Measurements from ENCODE around the gene FRMPD2. TPM values are rescaled to one million over a fixed set of nuclear protein-coding genes. Genes with fewer than 3 reads are reported as not detected.

FRMPD2 gene
- total and polyA plus RNA-seq, 2 of the 4 experiments (the other 2 are of a cell fraction), result 0.18 TPM; not detected in 1

DNA sequence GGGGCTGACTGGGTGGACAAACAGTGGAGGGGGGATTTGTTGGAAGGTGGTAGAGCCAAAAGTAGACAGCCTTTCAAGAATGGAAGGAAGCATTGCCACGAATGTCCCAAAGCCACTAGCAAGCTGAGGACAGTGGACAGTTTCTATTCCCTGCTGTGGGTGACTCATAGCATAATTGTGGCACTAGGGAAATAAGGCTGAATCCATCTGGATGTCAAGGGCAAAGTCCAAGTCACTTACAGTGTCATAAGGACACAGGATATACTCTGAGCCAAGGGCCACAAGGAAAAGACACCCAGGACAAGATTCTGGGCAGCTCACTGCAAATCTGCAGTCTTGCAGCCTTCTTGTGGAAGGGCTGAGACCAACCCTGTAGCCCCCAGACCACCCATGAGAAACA lies 79.7 kb downstream of the FRMPD2 start:
- H3K18ac ChIP-seq (ENCODE audit: low read depth, low read length), result no peak overlapping the region
- H4K5ac ChIP-seq (ENCODE audit: low read depth, low read length), result no peak overlapping the region
- no peak overlapping the region for H3K14ac ChIP-seq (replicated peaks; ENCODE audit: low read depth, low read length)
- WGBS, 2 experiments (ENCODE audit: extremely low coverage in 2 of 2, insufficient read length in 1 of 2), result 33% methylated on average over 1 of the region's 1 CpG; no CpG with 5 or more reads in 1 of the 2 experiments
- intact Hi-C loops (cut with micrococcal nuclease), result no loop called here
- POLR2A ChIA-PET (ENCODE audit: unreplicated experiment), result no interaction called here
- H4K8ac ChIP-seq (ENCODE audit: low read depth in 2 of 2, low read length in 2 of 2), result no peak overlapping the region
- H3K79me1 ChIP-seq (ENCODE audit: low read depth in 1 of 2, low read length in 2 of 2), result no peaks in the 10 kb centered on the region
- H3K4me1 ChIP-seq (ENCODE audit: control insufficient read depth, insufficient read depth, low read length), result no peaks in the 10 kb centered on the region
- no peak for TF ChIP-seq RFX5 (IDR thresholded peaks at IDR 0.05; ENCODE audit: low read depth, low read length)
- TF ChIP-seq CHD1 (IDR thresholded peaks at IDR 0.05; ENCODE audit: low read depth, low read length), result no peak
- TF ChIP-seq, protein P1, sequence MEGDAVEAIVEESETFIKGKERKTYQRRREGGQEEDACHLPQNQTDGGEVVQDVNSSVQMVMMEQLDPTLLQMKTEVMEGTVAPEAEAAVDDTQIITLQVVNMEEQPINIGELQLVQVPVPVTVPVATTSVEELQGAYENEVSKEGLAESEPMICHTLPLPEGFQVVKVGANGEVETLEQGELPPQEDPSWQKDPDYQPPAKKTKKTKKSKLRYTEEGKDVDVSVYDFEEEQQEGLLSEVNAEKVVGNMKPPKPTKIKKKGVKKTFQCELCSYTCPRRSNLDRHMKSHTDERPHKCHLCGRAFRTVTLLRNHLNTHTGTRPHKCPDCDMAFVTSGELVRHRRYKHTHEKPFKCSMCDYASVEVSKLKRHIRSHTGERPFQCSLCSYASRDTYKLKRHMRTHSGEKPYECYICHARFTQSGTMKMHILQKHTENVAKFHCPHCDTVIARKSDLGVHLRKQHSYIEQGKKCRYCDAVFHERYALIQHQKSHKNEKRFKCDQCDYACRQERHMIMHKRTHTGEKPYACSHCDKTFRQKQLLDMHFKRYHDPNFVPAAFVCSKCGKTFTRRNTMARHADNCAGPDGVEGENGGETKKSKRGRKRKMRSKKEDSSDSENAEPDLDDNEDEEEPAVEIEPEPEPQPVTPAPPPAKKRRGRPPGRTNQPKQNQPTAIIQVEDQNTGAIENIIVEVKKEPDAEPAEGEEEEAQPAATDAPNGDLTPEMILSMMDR (conservative IDR thresholded peaks at IDR 0.05; ENCODE audit: low read depth, low read length), result no peak
- no peak for TF ChIP-seq BHLHE40 (IDR thresholded peaks at IDR 0.05; ENCODE audit: low read depth, low read length)
- no peak for TF ChIP-seq FOS (IDR thresholded peaks at IDR 0.05; ENCODE audit: low read depth, low read length)
- TF ChIP-seq POLR2A (IDR thresholded peaks at IDR 0.05; ENCODE audit: low read depth, low read length), result no peak
- TF ChIP-seq SMC3 (IDR thresholded peaks at IDR 0.05; ENCODE audit: low read depth, low read length), result no peak
- no peak for TF ChIP-seq RAD21 (IDR thresholded peaks at IDR 0.05; ENCODE audit: low read length)
- no peak for TF ChIP-seq NFE2L2 (IDR thresholded peaks at IDR 0.05; ENCODE audit: low read depth, low read length)
- TF ChIP-seq MAZ (IDR thresholded peaks at IDR 0.05; ENCODE audit: borderline replicate concordance, low read depth, low read length), result no peak
- TF ChIP-seq MAFK (IDR thresholded peaks at IDR 0.05; ENCODE audit: low read depth, low read length), result no peak
- TF ChIP-seq RCOR1 (IDR thresholded peaks at IDR 0.05; ENCODE audit: insufficient replicate concordance, low read length), result no peak
- no peak for TF ChIP-seq ELK1 (IDR thresholded peaks at IDR 0.05; ENCODE audit: borderline replicate concordance, low read depth, low read length)
- TF ChIP-seq CEBPB (IDR thresholded peaks at IDR 0.05; ENCODE audit: low read depth, low read length), result no peak
- no peak for TF ChIP-seq MXI1 (IDR thresholded peaks at IDR 0.05; ENCODE audit: borderline replicate concordance, low read depth, low read length)
- TF ChIP-seq, protein P2, sequence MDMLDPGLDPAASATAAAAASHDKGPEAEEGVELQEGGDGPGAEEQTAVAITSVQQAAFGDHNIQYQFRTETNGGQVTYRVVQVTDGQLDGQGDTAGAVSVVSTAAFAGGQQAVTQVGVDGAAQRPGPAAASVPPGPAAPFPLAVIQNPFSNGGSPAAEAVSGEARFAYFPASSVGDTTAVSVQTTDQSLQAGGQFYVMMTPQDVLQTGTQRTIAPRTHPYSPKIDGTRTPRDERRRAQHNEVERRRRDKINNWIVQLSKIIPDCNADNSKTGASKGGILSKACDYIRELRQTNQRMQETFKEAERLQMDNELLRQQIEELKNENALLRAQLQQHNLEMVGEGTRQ (IDR thresholded peaks at IDR 0.05; ENCODE audit: low read depth, low read length), result no peak
- CTCF ChIA-PET, result no interaction called here
- ATAC-seq (ENCODE audit: low read depth) (no peak), DNase-seq (no peak)
- H3K27ac ChIP-seq (ENCODE audit: insufficient read depth, low read length), result no peak overlapping the region
- no peak overlapping the region for H3K4me3 ChIP-seq (ENCODE audit: insufficient read depth, low read depth, low read length)
- no peaks in the 10 kb centered on the region for H3K9me3 ChIP-seq (ENCODE audit: control insufficient read depth, insufficient read depth, low read length)
- H2BK15ac ChIP-seq (ENCODE audit: low read depth, low read length), result no peak overlapping the region
- H2BK120ac ChIP-seq (ENCODE audit: low read depth, low read length), result no peak overlapping the region
- H4K91ac ChIP-seq (ENCODE audit: insufficient read depth, low read depth, low read length), result no peak overlapping the region
- in situ Hi-C loops (cut with MboI; ENCODE audit: low sequenced_read_pairs), result no loop called here
- no peak overlapping the region for H2BK5ac ChIP-seq (ENCODE audit: low read depth, low read length, poor library complexity, severe bottlenecking)
- no peaks in the 10 kb centered on the region for H3K9me1 ChIP-seq (ENCODE audit: insufficient read depth, low read length)
- H3K4ac ChIP-seq (ENCODE audit: low read depth, low read length), result no peak overlapping the region
- H3K36me3 ChIP-seq (ENCODE audit: control insufficient read depth, insufficient read depth, low read length), result no peaks in the 10 kb centered on the region
- no peak overlapping the region for H2AFZ ChIP-seq (replicated peaks; ENCODE audit: low read length, poor library complexity)
- H3K27me3 ChIP-seq (ENCODE audit: control insufficient read depth, insufficient read depth, low read length), result peaks cover 15% of the 10 kb centered on the region
- BruUV-seq (replicated peaks), result no TSS peak
- H3K23ac ChIP-seq (ENCODE audit: low read depth, low read length), result no peak overlapping the region
- dilution Hi-C loops (cut with HindIII; ENCODE audit: low sequenced_read_pairs, unreplicated experiment), result no loop called here
- H4K20me1 ChIP-seq (ENCODE audit: insufficient read depth, low read length), result no peaks in the 10 kb centered on the region
- no peak overlapping the region for H3K56ac ChIP-seq (ENCODE audit: extremely low read depth, insufficient read depth, low read length)
- no peak overlapping the region for H3K4me2 ChIP-seq (ENCODE audit: low read depth, low read length)
- H2AK5ac ChIP-seq (ENCODE audit: low read depth, low read length), result no peak overlapping the region
- no peak overlapping the region for H2AK9ac ChIP-seq (replicated peaks; ENCODE audit: low read depth, low read length, poor library complexity)
- no peak overlapping the region for H2BK20ac ChIP-seq (ENCODE audit: low read depth, low read length)
- H3K9ac ChIP-seq (ENCODE audit: low read depth, low read length), result no peak overlapping the region
